Nephron (organoid): ENCODE results near the gene CCBE1.

Source experiments
- H3K27ac Mint-ChIP-seq, 3 experiments: 2 replicates each; pipeline ENCODE4 v1.8.0; 2020; ENCODE audit warnings: mixed read lengths in 3 of 3, mild to moderate bottlenecking in 2 of 3, moderate library complexity in 1 of 3
- H3K27me3 Mint-ChIP-seq: 2 replicates; pipeline ENCODE4 v1.8.0; 2021; ENCODE audit warnings: low read depth, mild to moderate bottlenecking, moderate library complexity, mixed read lengths
- H3K36me3 Mint-ChIP-seq: 2 replicates; pipeline ENCODE4 v1.8.0; 2020; ENCODE audit warnings: low read depth, mixed read lengths
- H3K4me1 Mint-ChIP-seq: 2 replicates; pipeline ENCODE4 v1.8.0; 2020; ENCODE audit warnings: mixed read lengths
- H3K4me3 Mint-ChIP-seq, 3 experiments: 2 replicates each; pipeline ENCODE4 v1.8.0; 2020; ENCODE audit warnings: mild to moderate bottlenecking in 3 of 3, mixed read lengths in 3 of 3, moderate library complexity in 2 of 3
- H3K9me3 Mint-ChIP-seq: 2 replicates; pipeline ENCODE4 v1.8.0; 2020; ENCODE audit warnings: mixed read lengths
- CTCF ChIP-seq, 3 experiments: fragments of 200-600 bp; sonication (generic); IDR thresholded peaks; one replicate each; pipeline ENCODE4 v1.5.0; 2021; ENCODE audit warnings: antibody characterized with exemption in 3 of 3; ENCODE audit not compliant: unreplicated experiment in 3 of 3

CCBE1 gene

DNA sequence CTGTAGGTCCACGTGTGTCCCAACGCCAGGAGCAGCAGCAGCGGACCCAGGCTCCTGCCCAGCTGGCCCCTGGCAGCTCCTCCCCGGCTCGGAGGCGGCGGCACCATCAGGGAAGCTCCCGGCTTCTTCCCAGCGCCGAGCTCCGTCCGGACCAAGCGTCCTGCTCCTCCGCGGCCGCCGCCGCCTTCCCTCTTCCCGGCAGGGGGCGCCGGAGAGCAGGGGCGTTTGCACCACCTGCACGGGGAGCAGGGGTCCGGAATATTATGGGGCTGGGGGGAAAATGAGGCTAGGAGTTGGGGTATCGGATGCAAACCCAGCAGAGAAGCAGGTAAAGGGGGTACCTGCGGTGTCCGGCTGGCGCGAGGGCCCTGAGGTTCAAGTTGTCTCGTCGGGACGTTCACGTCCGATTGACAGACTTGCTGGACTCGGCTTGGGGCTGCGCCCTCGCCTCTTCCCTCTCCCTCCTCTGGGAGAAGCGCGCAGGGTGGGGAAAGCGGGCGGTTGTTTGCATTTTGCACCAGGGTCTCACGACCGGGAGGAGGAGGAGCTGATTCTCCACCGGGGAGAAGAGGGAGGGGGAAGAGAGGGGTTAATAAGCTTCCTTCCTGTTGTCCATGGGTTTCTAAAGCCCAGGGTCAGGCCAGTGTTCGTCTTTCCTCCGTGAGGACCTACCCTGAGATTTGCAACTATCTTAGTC lies at the start of gene CCBE1:
Gene CCBE1, minus strand, starts transcription at position 188 of the 697 bp plus-strand sequence.
- peak; percentile 98 for TF ChIP-seq CTCF (IDR thresholded peaks at IDR 0.05; ENCODE audit: unreplicated experiment in 3 of 3)
- H3K27me3 Mint-ChIP-seq = peaks cover 58% of the 10 kb centered on the region
- peak within 1 kb of the TSS; percentile 88 to 89 (median 88) for H3K27ac Mint-ChIP-seq
- H3K4me3 Mint-ChIP-seq = peak within 1 kb of the TSS; percentile 88 to 92 (median 91)
- no peaks in the 10 kb centered on the region for H3K9me3 Mint-ChIP-seq
- peaks cover 52% of the 10 kb centered on the region for H3K4me1 Mint-ChIP-seq
- peaks cover 5% of the 10 kb centered on the region for H3K36me3 Mint-ChIP-seq

DNA sequence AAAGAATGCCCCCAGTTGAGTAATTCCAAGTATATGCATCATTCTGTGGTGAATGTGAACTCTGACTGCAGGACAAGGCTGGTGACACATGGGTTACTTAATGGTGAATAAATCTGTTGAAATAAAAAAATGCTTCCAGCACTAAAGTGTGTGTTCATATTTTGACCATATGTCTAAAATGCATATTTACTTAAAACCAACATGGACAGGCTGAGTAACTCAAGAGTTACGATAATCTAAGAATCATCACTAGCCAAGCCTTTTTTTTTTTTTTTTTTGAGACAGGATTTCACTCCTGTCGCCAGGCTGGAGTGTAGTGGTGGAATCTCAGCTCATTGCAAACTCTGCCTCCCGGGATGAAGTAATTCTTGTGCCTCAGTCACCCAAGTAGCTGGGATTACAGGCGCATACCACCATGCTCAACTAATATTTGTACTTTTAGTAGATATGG lies 47.1 kb upstream of the CCBE1 start:
- Mint-ChIP-seq H3K4me3 (no peak overlapping the region), H3K36me3 (no peaks in the 10 kb centered on the region), H3K4me1 (no peaks in the 10 kb centered on the region), H3K27me3 (no peaks in the 10 kb centered on the region), H3K9me3 (peaks cover 3% of the 10 kb centered on the region), H3K27ac (no peak overlapping the region)
- no peak for TF ChIP-seq CTCF (IDR thresholded peaks at IDR 0.05; ENCODE audit: unreplicated experiment in 3 of 3)

DNA sequence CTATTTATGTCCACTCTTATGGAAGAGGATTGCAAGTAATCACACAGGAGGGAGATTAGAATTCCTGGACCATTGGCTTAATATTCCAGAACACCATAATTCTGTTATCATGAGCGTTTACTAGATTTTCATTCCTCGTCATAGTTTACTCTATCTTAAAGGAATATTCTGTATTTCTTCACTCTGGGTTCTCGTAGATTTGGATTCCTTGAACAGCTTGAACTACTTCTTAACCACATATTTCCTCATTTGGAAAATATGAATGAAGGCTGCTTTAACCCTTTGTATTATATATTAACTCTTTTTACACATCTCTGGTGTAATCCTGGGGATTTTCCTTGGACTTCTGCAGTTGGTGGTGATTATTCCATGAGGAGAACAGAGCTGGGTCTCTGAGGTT lies 46.3 kb upstream of the CCBE1 start:
- H3K27me3 Mint-ChIP-seq = no peaks in the 10 kb centered on the region

DNA sequence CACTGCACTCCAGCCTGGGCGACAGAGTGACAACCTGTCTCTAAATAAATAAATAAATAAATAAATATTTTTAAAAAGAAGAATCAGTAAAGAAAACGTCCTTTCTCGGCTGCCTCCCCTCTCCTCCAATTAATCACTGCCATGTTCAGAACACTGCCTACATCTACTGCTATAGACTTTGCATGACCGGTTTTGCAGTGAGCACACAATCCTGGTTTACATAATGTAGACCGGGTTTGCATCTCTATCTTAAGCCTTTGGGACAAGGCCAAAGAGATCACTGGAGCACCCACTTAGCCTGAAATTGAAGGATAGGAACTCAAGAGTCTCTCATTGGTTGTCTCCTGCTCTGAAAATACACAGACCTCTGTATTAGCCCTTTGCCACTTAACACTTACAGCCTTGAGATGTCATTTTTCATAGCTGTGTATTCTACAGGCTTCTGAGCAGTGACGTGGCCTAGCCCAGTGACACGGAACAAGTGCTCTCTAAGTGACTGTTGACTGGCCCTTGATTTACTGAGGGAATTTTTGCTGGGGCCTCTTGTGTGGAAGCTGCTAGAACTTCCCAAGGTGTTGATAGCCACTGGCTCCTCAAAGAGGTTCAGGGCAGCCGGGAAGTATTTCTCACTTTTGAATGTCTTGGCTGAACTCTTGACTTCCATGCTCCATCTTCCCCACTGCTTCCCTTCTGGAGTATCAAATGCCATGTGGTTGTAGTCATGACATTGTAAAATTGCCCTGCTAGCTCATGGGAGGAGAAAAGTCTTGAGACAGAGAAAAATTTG lies 45.3 kb upstream of the CCBE1 start:
- TF ChIP-seq CTCF (IDR thresholded peaks at IDR 0.05; ENCODE audit: unreplicated experiment in 3 of 3) = no peak
- no peak overlapping the region for H3K27ac Mint-ChIP-seq
- H3K9me3 Mint-ChIP-seq = peaks cover 6% of the 10 kb centered on the region
- H3K27me3 Mint-ChIP-seq = no peaks in the 10 kb centered on the region
- H3K36me3 Mint-ChIP-seq = no peaks in the 10 kb centered on the region
- H3K4me1 Mint-ChIP-seq = no peaks in the 10 kb centered on the region
- no peak overlapping the region for H3K4me3 Mint-ChIP-seq

More for the DNA sequence above, 46.3 kb upstream of the CCBE1 start:
- Mint-ChIP-seq H3K9me3 (peaks cover 5% of the 10 kb centered on the region), H3K36me3 (no peaks in the 10 kb centered on the region), H3K4me1 (no peaks in the 10 kb centered on the region), H3K27ac (no peak overlapping the region), H3K4me3 (no peak overlapping the region)
- TF ChIP-seq CTCF (IDR thresholded peaks at IDR 0.05; ENCODE audit: unreplicated experiment in 3 of 3) = no peak

DNA sequence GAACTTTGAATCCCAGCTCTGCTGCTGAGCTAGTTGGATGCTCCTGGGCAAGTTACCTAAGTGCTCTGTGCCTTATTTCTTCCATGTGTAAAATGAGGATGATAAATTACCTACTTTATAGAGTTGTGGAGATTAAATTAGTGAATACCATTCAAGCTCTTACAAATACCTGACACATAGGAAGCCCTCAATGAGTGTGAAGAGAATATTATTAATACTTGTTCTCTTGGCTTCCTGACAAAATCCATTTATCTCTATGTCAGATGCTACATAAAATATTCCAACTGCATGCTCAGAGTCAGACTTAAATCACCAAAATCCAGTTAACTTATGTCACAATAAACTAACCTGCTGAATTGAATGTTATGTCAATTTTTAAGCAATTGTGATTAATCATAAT lies 42.9 kb upstream of the CCBE1 start:
- no peak overlapping the region for H3K27ac Mint-ChIP-seq
- TF ChIP-seq CTCF (IDR thresholded peaks at IDR 0.05; ENCODE audit: unreplicated experiment in 3 of 3) = no peak
- H3K4me3 Mint-ChIP-seq = no peak overlapping the region
- no peaks in the 10 kb centered on the region for H3K36me3 Mint-ChIP-seq
- no peaks in the 10 kb centered on the region for H3K4me1 Mint-ChIP-seq
- peaks cover 2% of the 10 kb centered on the region for H3K9me3 Mint-ChIP-seq
- H3K27me3 Mint-ChIP-seq = no peaks in the 10 kb centered on the region
